Thyroid gland (tissue), 4 donors: ENCODE results near the gene COL19A1.

Experiments
- CTCF ChIP-seq, 6 experiments: fragments of 200-600 bp in 3 of 6; fragments of 450-650 bp in 3 of 6; sonication (generic) in 3 of 6; IDR thresholded peaks; one replicate each; pipeline ENCODE4 v1.5.1; 2016 to 2019; ENCODE audit warnings: antibody characterized with exemption in 6 of 6, mild to moderate bottlenecking in 2 of 6, inconsistent platforms in 1 of 6, moderate library complexity in 1 of 6
- POLR2A ChIP-seq, 2 donors: fragments of 450-650 bp; IDR thresholded peaks; one replicate each; pipeline ENCODE4 v1.6.1; 2017; ENCODE audit warnings: antibody characterized with exemption in 2 of 2, mild to moderate bottlenecking in 2 of 2, moderate library complexity in 1 of 2

- no peak for TF ChIP-seq CTCF (IDR thresholded peaks at IDR 0.05)
- TF ChIP-seq POLR2A (IDR thresholded peaks at IDR 0.05) = no peak
Measured at GRCh38 chr6:70119218-70119835, 253.0 kb downstream of the COL19A1 start.
